GM23248 (cell line): ENCODE results near the gene RPS6KA4. TPM values are rescaled to one million over a fixed set of nuclear protein-coding genes. Genes with fewer than 3 reads are reported as not detected.
"Not testable (repeated sequence)": the region's sequence is repeated elsewhere in the genome, so short reads cannot be mapped to it uniquely, and the experiment has no call there.

ENCODE experiments used
- DNase-seq: peaks from one replicate; pipeline ENCODE4 v3.0.0-alpha.2; 2015
- H2AFZ ChIP-seq: fragments of 200-600 bp; sonication (generic); 2 replicates; pipeline ENCODE4 v1.6.1; 2016; ENCODE audit warnings: antibody characterized with exemption
- H3F3A ChIP-seq: fragments of 200-600 bp; sonication (generic); 2 replicates; pipeline ENCODE4 v1.6.1; 2016; ENCODE audit warnings: mild to moderate bottlenecking, antibody characterized with exemption, mixed run types; ENCODE audit not compliant: insufficient read depth
- H3K27ac ChIP-seq: fragments of 200-600 bp; sonication (generic); 2 replicates; pipeline ENCODE4 v1.5.1; 2016; ENCODE audit warnings: mild to moderate bottlenecking
- H3K27me3 ChIP-seq: fragments of 200-600 bp; sonication (generic); replicated peaks from 2 replicates; pipeline ENCODE4 v1.6.1; 2016; ENCODE audit warnings: mild to moderate bottlenecking; ENCODE audit not compliant: insufficient read depth
- H3K36me3 ChIP-seq: fragments of 200-600 bp; sonication (generic); 2 replicates; pipeline ENCODE4 v1.6.1; 2016; ENCODE audit warnings: low read depth, mild to moderate bottlenecking
- H3K4me1 ChIP-seq: fragments of 200-600 bp; sonication (generic); 2 replicates; pipeline ENCODE4 v1.6.1; 2016; ENCODE audit warnings: mild to moderate bottlenecking; ENCODE audit not compliant: insufficient read depth
- H3K4me2 ChIP-seq: fragments of 200-600 bp; sonication (generic); one replicate; pipeline ENCODE4 v1.6.1; 2016; ENCODE audit warnings: mild to moderate bottlenecking; ENCODE audit not compliant: unreplicated experiment
- H3K4me3 ChIP-seq: fragments of 200-600 bp; sonication (generic); 2 replicates; pipeline ENCODE4 v1.5.1; 2016; ENCODE audit warnings: mild to moderate bottlenecking
- H3K79me2 ChIP-seq: fragments of 200-600 bp; sonication (generic); 2 replicates; pipeline ENCODE4 v1.6.1; 2016; ENCODE audit warnings: mild to moderate bottlenecking; ENCODE audit not compliant: insufficient read depth
- H3K9ac ChIP-seq: fragments of 200-600 bp; sonication (generic); 2 replicates; pipeline ENCODE4 v1.6.1; 2016; ENCODE audit warnings: mild to moderate bottlenecking
- H3K9me2 ChIP-seq: fragments of 200-600 bp; sonication (generic); 2 replicates; pipeline ENCODE4 v1.6.1; 2016; ENCODE audit warnings: mixed run types, mild to moderate bottlenecking, moderate library complexity; ENCODE audit not compliant: insufficient read depth
- H3K9me3 ChIP-seq: fragments of 200-600 bp; sonication (generic); one replicate; pipeline ENCODE4 v1.6.1; 2017; ENCODE audit warnings: low read depth
- H4K20me1 ChIP-seq: fragments of 200-600 bp; sonication (generic); 2 replicates; pipeline ENCODE4 v1.6.0; 2016; ENCODE audit not compliant: insufficient read depth
- EZH2 ChIP-seq: fragments of 200-600 bp; sonication (generic); IDR thresholded peaks from 2 replicates; pipeline ENCODE4 v1.6.1; 2018; ENCODE audit warnings: antibody characterized with exemption, mild to moderate bottlenecking; ENCODE audit not compliant: insufficient read depth, poor library complexity, severe bottlenecking
- EZH2phosphoT487 ChIP-seq: fragments of 200-600 bp; sonication (generic); IDR thresholded peaks from 2 replicates; pipeline ENCODE4 v1.6.1; 2018; ENCODE audit warnings: antibody characterized with exemption, moderate library complexity, mild to moderate bottlenecking, low read depth; ENCODE audit not compliant: insufficient read depth
- WGBS, 2 experiments: methylation state at CpG; one replicate each; pipeline ENCODE4 v1.1.6; 2015 to 2017; ENCODE audit warnings: low lambda C conversion rate in 2 of 2, low coverage in 1 of 2; ENCODE audit errors: missing lambda C conversion rate in 2 of 2; 5-methylcytosine and 5-hydroxymethylcytosine counted together
- in situ Hi-C: fragments of 300-500 bp; cut with MboI; formaldehyde crosslinking; loops from 2 replicates; pipeline ENCODE4 v1.15.0; 2020
- microRNA counts: library from miRNA; unstranded; fragments of <30 nt; microRNA quantifications from one replicate; lab custom pipeline; 2016
- microRNA-seq: library from miRNA; unstranded; fragments of <30 nt; microRNA quantifications from one replicate; pipeline ENCODE4, GENCODE V29; 2016; ENCODE audit warnings: borderline number of aligned reads
- polyA plus RNA-seq: library from polyadenylated mRNA; unstranded; fragments of >200 nt; fragmentation: Nextera tagmentation; extraction: Ambion mirVana; gene quantifications from 2 replicates; pipeline ENCODE4 v1.2.1, GENCODE V29; 2016
- small RNA-seq: library from RNA; depleted of rRNA; stranded (forward); fragments of <200 nt; gene quantifications from one replicate; pipeline ENCODE3, GENCODE V24; 2014; ENCODE audit warnings: low read depth, low replicate concordance
- total RNA-seq: library from RNA; depleted of rRNA; stranded (reverse); fragments of >200 nt; shearing (Covaris generic); gene quantifications from 2 replicates; pipeline ENCODE4 v1.2.3, GENCODE V29; 2014; rRNA removed

Gene RPS6KA4
- total and polyA plus RNA-seq, 2 experiments from 2014 or later = 12.2 to 61.0 TPM

GRCh38 chr11:64415996-64416728, 57.2 kb downstream of the RPS6KA4 start:
- Histone ChIP-seq H3K36me3 (no peaks in the 10 kb centered on the region), H3K27ac (no peak overlapping the region), H3K4me3 (no peak overlapping the region), H3K9me2 (no peaks in the 10 kb centered on the region), H3K9me3 (no peaks in the 10 kb centered on the region), H4K20me1 (no peaks in the 10 kb centered on the region), H3K4me2 (no peak overlapping the region), H3K4me1 (no peaks in the 10 kb centered on the region), H3K27me3 (peaks cover 4% of the 10 kb centered on the region), H3F3A (no peaks in the 10 kb centered on the region), H3K79me2 (no peaks in the 10 kb centered on the region), H2AFZ (no peak overlapping the region), H3K9ac (no peak overlapping the region)
- no peak for DNase-seq
- no peak for TF ChIP-seq EZH2
- no peak for TF ChIP-seq EZH2phosphoT487
- in situ Hi-C loops = no loop called here
- 62 to 66% methylated on average over 8 to 9 of the region's 9 CpGs for WGBS, 2 experiments

GRCh38 chr11:64418233-64418632, 59.3 kb downstream of the RPS6KA4 start:
- H3K4me1 ChIP-seq, H3K9ac ChIP-seq, H3K9me3 ChIP-seq, DNase-seq, H4K20me1 ChIP-seq, H3F3A ChIP-seq, H3K27ac ChIP-seq, H3K9me2 ChIP-seq, H3K4me2 ChIP-seq, H2AFZ ChIP-seq, H3K79me2 ChIP-seq, H3K27me3 ChIP-seq, H3K4me3 ChIP-seq, H3K36me3 ChIP-seq, in situ Hi-C loops: not testable (repeated sequence)
- WGBS, 2 experiments = 67 to 76% methylated on average over 7 of the region's 7 CpGs

- H3K27ac ChIP-seq = no peak overlapping the region
- no peaks in the 10 kb centered on the region for H3K9me2 ChIP-seq
- WGBS, 2 experiments = 70 to 71% methylated on average over 10 to 11 of the region's 11 CpGs
- H3K27me3 ChIP-seq = peaks cover 8% of the 10 kb centered on the region; the same call in 1 of the 2 replicates
- H3K4me2 ChIP-seq = no peak overlapping the region
- DNase-seq = no peak
- in situ Hi-C loops = no loop called here
- no peak overlapping the region for H3K4me3 ChIP-seq
- TF ChIP-seq EZH2phosphoT487 = no peak
- no peak for TF ChIP-seq EZH2
- no peaks in the 10 kb centered on the region for H3K9me3 ChIP-seq
- no peaks in the 10 kb centered on the region for H3K79me2 ChIP-seq
- H2AFZ ChIP-seq = no peak overlapping the region
- no peaks in the 10 kb centered on the region for H3K4me1 ChIP-seq
- no peaks in the 10 kb centered on the region for H3K36me3 ChIP-seq
- H3K9ac ChIP-seq = no peak overlapping the region
- H3F3A ChIP-seq = no peaks in the 10 kb centered on the region
- no peaks in the 10 kb centered on the region for H4K20me1 ChIP-seq
Measured at GRCh38 chr11:64419257-64419790, 60.4 kb downstream of the RPS6KA4 start.

- H3K9me2 ChIP-seq = no peaks in the 10 kb centered on the region
- no peaks in the 10 kb centered on the region for H3K9me3 ChIP-seq
- TF ChIP-seq EZH2 (no peak), EZH2phosphoT487 (no peak)
- no peak overlapping the region for H3K4me2 ChIP-seq
- in situ Hi-C loops = no loop called here
- H2AFZ ChIP-seq = no peak overlapping the region
- DNase-seq = peak; percentile 61
- no peak overlapping the region for H3K9ac ChIP-seq
- 37 to 42% methylated on average over 8 of the region's 8 CpGs for WGBS, 2 experiments
- H3F3A ChIP-seq = no peaks in the 10 kb centered on the region
- H3K27me3 ChIP-seq = peaks cover 8% of the 10 kb centered on the region; the same call in 1 of the 2 replicates
- no peaks in the 10 kb centered on the region for H3K36me3 ChIP-seq
- no peak overlapping the region for H3K4me3 ChIP-seq
- no peaks in the 10 kb centered on the region for H3K79me2 ChIP-seq
- no peaks in the 10 kb centered on the region for H3K4me1 ChIP-seq
- no peak overlapping the region for H3K27ac ChIP-seq
- H4K20me1 ChIP-seq = no peaks in the 10 kb centered on the region
Measured at GRCh38 chr11:64419818-64420485, 61.0 kb downstream of the RPS6KA4 start.

MicroRNAs within 50 kb of the gene (microRNA counts, 767-probe panel; counts per million panel counts)
- microRNA hsa-miR-1237 (lab: Ali Mortazavi, UCI) = 447 counts per million, percentile 86 among the panel's probes with 10 or more counts

Small RNA genes within 50 kb of the gene (microRNA-seq; reads per million reads assigned to microRNA genes)
- 6.1 reads per million, percentile 6 among the genes with 10 or more reads in this experiment for gene MIR1237
- not detected for gene MIR7155

Small RNA genes within 50 kb of the gene (small RNA-seq; reads per million reads assigned to genes)
- gene MIR1237 (not detected), gene MIR7155 (not detected)

Other genes with a start within 250 kb of the RPS6KA4 start
- 21.0 and 403 TPM in 2 replicates for gene MACROD1, start 193.0 kb upstream of the RPS6KA4 start, total RNA-seq
- gene MACROD1, start 193.0 kb upstream of the RPS6KA4 start, polyA plus RNA-seq = 18.6 and 21.2 TPM in 2 replicates
- gene STIP1, start 173.0 kb upstream of the RPS6KA4 start, total RNA-seq = 115 and 123 TPM in 2 replicates
- 128 and 132 TPM in 2 replicates for gene STIP1, start 173.0 kb upstream of the RPS6KA4 start, polyA plus RNA-seq
- 0.51 and 3.9 TPM in 2 replicates for gene FERMT3, start 152.4 kb upstream of the RPS6KA4 start, total RNA-seq
- 1.5 and 2.5 TPM in 2 replicates for gene FERMT3, start 152.4 kb upstream of the RPS6KA4 start, polyA plus RNA-seq
- 53.7 and 66.0 TPM in 2 replicates for gene TRPT1, start 133.0 kb upstream of the RPS6KA4 start, total RNA-seq
- 50.7 and 54.7 TPM in 2 replicates for gene TRPT1, start 133.0 kb upstream of the RPS6KA4 start, polyA plus RNA-seq
- gene NUDT22, start 132.9 kb upstream of the RPS6KA4 start, total RNA-seq = 75.9 and 97.9 TPM in 2 replicates
- gene NUDT22, start 132.9 kb upstream of the RPS6KA4 start, polyA plus RNA-seq = 74.5 and 78.9 TPM in 2 replicates
- gene DNAJC4, start 128.6 kb upstream of the RPS6KA4 start, total RNA-seq = 2.7 and 11.0 TPM in 2 replicates
- 33.4 and 34.7 TPM in 2 replicates for gene DNAJC4, start 128.6 kb upstream of the RPS6KA4 start, polyA plus RNA-seq
- gene VEGFB, start 124.6 kb upstream of the RPS6KA4 start, total RNA-seq = 17.7 and 27.8 TPM in 2 replicates
- 21.6 and 22.6 TPM in 2 replicates for gene VEGFB, start 124.6 kb upstream of the RPS6KA4 start, polyA plus RNA-seq
- gene FKBP2, start 118.1 kb upstream of the RPS6KA4 start, total RNA-seq = 40.7 and 54.4 TPM in 2 replicates
- gene FKBP2, start 118.1 kb upstream of the RPS6KA4 start, polyA plus RNA-seq = 185 and 188 TPM in 2 replicates
- 231 and 239 TPM in 2 replicates for gene PPP1R14B, start 112.2 kb upstream of the RPS6KA4 start, total RNA-seq
- 115 and 150 TPM in 2 replicates for gene PPP1R14B, start 112.2 kb upstream of the RPS6KA4 start, polyA plus RNA-seq
- 32.7 and 41.7 TPM in 2 replicates for gene PLCB3, start 107.6 kb upstream of the RPS6KA4 start, total RNA-seq
- 6.5 and 7.5 TPM in 2 replicates for gene PLCB3, start 107.6 kb upstream of the RPS6KA4 start, polyA plus RNA-seq
- gene BAD, start 74.5 kb upstream of the RPS6KA4 start, total RNA-seq = 94.8 and 170 TPM in 2 replicates
- 146 and 159 TPM in 2 replicates for gene BAD, start 74.5 kb upstream of the RPS6KA4 start, polyA plus RNA-seq
- gene GPR137, start 73.3 kb upstream of the RPS6KA4 start, total RNA-seq = 20.9 and 37.6 TPM in 2 replicates
- 35.7 and 37.0 TPM in 2 replicates for gene GPR137, start 73.3 kb upstream of the RPS6KA4 start, polyA plus RNA-seq
- not detected in 2 replicates for gene KCNK4, start 67.9 kb upstream of the RPS6KA4 start, total RNA-seq
- gene KCNK4, start 67.9 kb upstream of the RPS6KA4 start, polyA plus RNA-seq = 0.13 TPM in 1 of 2 replicates, not detected in the other
- not detected in 2 replicates for gene CATSPERZ, start 58.8 kb upstream of the RPS6KA4 start, total RNA-seq
- not detected in 2 replicates for gene CATSPERZ, start 58.8 kb upstream of the RPS6KA4 start, polyA plus RNA-seq
- 38.6 and 41.9 TPM in 2 replicates for gene ESRRA, start 53.6 kb upstream of the RPS6KA4 start, total RNA-seq
- 17.2 and 18.1 TPM in 2 replicates for gene ESRRA, start 53.6 kb upstream of the RPS6KA4 start, polyA plus RNA-seq
- 161 and 183 TPM in 2 replicates for gene TRMT112, start 41.6 kb upstream of the RPS6KA4 start, total RNA-seq
- 269 and 282 TPM in 2 replicates for gene TRMT112, start 41.6 kb upstream of the RPS6KA4 start, polyA plus RNA-seq
- gene PRDX5, start 41.0 kb upstream of the RPS6KA4 start, total RNA-seq = 243 and 260 TPM in 2 replicates
- 436 and 451 TPM in 2 replicates for gene PRDX5, start 41.0 kb upstream of the RPS6KA4 start, polyA plus RNA-seq
- 1.8 TPM in 2 replicates for gene CCDC88B, start 19.0 kb upstream of the RPS6KA4 start, total RNA-seq
- 2.6 and 3.1 TPM in 2 replicates for gene CCDC88B, start 19.0 kb upstream of the RPS6KA4 start, polyA plus RNA-seq
- gene SLC22A11, start 196.8 kb downstream of the RPS6KA4 start, total RNA-seq = not detected in 2 replicates
- gene SLC22A11, start 196.8 kb downstream of the RPS6KA4 start, polyA plus RNA-seq = not detected in 2 replicates
- gene SLC22A12, start 232.1 kb downstream of the RPS6KA4 start, total RNA-seq = not detected in 2 replicates
- not detected in 2 replicates for gene SLC22A12, start 232.1 kb downstream of the RPS6KA4 start, polyA plus RNA-seq